Colon (tissue), 2 donors: Measurements from ENCODE around the gene PRKCD.
"Not testable (repeated sequence)": the region's sequence is repeated elsewhere in the genome, so short reads cannot be mapped to it uniquely, and the experiment has no call there.

ENCODE experiments used
- FAIRE-seq: peaks from 2 replicates; lab custom pipeline; 2012; peaks lifted over from hg19 to GRCh38; lab: Jason Lieb, UNC
- donor health status: control.
- donor health status: control.

PRKCD gene

DNA sequence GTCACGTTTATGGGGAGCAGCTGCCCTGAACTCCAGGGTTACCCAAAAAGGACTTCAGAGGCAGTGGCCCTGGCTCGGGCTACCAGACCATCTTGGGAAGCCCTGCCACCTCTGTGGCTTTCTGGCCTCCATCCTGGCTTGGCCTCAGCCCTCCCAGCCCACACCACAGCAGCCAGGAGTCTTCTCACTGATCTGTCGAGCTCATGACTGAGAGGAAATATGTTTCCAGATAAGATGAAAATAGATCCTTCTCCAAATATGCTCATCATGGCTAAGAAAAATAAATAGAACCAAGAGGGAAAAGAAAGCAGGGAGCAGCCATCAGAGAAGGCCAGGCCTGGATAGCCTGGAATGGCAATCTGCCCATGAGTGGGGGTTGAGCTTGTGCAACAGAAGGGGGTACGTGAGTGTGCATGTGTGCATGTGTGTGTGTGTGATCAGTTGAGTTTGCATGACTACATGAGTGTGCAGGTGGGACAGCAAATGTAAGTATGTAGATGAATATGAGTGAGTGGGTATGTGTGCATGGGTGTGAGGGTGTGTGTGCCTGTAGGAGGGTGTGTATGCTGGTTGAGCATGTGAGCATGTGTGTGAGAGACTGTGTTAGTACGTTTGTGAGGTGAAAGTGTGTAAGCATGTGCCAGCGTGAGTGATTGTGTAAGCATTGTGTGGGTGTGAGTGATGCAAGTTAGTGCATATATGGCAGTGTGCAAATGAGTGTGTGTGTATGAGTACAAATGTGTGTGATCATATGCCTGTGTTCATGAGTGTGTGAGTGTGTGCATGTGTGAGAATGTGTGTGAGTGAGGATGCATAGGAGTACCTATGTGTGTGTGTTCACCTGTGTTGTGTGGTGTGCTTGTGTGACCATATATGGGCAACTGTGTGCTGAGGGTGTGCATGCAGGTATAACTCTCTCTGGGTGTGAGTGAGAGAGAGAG lies 20.8 kb upstream of the PRKCD start:
- no peak for FAIRE-seq

DNA sequence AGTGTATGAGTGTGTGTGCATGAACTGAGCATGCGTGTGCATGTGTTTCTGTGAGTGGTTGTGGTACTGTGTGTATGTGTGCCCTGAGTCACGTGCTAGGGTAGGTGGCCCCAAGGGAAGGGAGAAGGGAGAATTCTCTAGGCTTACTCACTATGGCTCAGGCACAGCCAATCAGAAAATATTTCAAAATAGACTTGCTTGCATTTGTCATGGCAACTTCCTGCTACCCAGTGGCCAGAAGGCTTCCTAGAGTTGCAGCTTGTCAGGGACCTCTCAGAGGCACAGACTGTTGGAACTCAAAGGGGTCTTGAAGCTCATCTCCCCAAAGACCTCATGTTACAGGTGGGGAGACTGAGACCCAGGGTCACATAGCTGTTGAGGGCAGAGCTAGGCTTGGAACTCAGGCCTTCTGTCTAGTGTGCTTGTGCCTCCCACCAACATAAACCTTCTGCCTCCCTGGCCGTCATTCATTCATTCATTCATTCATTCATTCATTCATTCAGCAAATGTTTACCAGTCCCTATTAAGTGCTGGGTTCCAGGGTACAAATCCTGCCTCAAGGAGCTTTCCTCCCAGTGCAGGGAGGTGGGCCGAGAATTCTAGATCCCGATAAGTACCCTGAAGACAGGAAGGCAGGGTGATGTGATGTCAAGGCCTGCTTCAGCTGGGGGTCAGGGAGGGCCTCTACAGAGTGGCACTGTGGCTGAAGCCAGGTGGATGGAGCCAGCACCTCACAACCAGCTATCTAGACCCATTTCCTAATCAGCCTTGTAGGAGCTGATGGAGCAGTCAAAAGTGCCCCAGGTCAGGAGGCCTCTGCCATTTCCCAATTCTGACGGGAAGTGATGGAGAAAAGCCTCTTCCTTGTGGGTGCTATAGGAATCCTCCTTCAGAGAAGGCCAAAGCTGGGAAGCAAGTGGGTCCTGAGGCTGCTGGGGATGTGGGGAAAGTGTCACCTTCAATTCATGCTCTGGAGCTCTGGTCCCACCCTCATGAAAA lies 19.9 kb upstream of the PRKCD start:
- no peak for FAIRE-seq

DNA sequence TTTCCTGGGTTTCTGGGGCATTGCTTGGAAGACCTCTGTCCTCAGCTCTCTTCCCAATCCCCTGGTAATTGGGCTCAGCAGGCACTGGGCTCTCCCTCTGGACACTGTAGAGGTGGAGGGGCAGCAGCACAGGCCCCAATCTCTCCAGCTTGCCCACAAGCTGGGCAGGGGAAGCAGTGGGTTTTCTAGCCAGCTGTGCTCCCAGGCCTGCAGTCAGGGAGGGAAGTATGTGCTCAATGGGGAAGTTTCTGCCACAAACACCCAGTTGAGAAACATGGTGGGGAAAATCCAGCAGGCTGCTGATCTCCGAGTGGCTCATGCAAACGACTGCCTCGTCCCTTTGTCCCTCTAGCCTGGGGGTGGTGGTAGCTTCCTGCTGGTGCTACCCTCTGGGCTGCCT lies 18.0 kb upstream of the PRKCD start:
- no peak for FAIRE-seq

DNA sequence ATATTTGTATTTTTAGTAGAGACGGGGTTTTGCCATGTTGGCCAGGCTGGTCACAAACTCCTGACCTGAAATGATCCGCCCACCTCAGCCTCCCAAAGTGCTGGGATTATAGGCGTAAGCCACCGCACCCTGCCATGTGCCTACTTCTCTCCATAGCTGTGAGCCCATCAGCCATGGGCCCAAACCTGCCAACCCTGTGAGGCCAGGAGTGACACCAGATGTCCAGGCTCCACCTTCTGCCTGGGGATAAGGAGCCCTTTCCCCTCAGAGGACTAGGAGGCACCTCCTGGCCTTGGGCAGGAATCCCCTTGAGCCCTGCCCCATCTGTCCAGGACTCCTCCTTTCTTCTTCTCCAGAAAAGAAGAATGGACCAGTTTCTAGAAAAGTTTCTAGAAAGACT lies 16.6 kb upstream of the PRKCD start:
- no peak for FAIRE-seq

DNA sequence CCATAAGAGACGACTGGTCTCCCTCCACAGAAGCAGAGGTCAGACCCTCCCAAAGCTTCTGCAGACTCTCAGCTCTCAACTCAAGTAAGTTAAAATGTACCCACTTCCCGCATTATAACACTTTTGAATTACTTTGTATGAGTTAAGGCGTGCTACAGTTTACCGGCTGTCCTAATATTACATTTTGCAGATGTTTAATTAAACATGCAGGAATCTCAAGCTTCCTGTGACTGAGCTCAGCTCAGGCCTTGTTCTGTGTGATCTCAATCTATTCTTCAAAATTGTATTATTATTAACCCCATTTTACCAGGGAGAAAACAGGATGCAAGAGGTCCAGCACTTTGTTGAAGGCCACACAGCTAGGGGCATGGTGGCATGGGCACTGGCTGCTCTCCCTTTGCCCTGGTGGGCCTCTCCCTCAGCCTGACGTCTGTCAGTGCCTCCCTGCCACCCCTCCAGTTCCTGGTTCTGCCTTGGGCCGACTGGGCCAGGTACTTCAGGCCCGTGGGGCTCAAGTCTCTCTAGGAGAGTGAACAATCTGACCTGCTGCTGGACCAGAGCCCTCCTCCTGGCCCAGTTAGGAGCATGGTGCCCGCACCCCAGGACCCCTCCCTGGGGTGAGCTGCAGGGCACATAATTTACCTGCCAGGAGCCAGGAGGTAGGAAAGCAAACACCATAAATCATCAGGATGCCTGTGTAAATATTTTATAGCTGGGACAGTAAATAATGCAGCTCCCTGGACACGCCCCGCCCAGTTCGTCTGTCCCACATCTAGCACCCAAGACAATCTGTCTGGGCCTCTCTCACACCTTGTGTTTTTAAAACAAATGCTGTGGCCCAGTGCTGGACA lies 15.9 kb upstream of the PRKCD start:
- no peak for FAIRE-seq

DNA sequence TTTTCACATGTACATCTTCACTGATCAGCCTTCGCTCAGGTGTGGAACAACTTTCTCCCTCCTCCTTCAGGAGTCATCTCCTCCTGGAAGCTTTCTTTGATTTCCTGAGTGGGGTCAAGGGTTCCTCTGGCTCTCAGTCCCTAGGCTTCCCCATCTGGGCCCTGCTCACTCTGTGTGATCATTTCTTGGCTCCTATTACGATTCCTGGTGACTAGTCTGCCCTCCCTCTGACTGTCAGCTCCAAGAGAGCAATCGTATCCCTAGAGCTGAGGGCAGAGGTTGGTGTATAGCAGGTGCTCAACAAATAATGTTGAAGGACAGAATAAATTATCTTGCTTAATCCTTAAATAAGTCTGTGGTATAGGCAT lies 15.3 kb upstream of the PRKCD start:
- FAIRE-seq = no peak

DNA sequence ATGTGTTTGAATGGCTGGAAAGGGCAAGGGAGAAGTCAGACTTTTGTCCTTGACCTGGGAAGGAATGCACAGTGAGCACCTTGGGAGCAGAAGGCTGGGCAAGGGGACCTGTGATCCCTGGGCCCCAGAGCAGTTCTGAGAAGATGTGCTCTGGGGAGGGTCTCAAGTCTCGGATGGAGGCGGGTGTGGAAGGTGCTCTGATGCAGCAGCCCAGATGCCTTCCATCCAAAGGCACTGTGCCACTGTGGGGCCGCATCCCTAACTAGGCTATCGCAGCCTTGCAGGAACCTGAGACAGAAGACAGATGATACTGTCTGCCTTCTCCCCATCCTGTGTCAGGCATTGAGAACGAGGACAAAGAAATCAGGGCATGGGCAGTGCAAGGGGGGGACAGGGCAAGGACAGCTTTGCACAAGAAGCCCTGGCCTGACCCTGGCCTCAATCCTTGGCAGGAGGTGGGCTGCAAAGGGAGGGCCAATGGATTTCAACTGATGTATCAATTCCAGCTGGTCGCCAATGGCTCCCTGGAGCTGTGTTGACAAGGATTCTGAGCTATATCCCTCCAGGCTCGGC lies 14.6 kb upstream of the PRKCD start:
- no peak for FAIRE-seq

DNA sequence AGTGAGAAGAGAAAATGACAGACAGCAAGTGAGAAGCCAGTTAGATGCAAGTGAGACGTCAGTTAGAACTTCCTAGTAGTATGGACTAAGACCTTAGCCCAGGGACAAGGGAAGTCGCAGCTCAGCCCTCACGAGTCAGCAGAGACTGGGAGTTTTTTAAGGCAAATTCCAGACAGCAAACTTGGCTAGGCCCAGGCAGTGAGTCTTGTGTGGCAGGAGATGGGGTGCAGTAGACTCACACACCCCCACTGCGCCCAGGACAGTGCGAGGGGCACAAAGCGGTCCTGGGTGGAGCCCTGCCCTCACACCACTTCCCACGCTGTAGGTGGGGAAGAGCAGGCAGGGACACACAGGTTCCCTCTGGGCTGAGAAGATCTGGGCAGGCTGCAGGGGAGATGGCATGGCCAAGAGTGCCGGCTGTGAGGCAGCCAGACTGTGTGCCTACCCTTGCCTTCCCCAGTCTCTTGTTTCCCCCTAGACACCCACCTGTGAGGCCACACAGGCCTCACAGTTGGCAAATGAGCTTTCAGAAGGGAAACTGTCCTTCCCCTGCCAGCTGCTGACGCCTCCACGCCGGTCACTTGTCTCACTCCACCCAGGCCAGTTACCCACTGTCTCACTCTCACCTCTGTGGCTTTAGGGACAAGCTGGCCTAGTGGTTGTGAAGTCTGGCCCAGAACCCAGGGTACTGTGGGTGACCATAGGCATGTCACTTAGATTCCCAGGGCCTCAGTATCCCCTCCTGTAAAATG lies 13.7 kb upstream of the PRKCD start:
- FAIRE-seq = no peak

DNA sequence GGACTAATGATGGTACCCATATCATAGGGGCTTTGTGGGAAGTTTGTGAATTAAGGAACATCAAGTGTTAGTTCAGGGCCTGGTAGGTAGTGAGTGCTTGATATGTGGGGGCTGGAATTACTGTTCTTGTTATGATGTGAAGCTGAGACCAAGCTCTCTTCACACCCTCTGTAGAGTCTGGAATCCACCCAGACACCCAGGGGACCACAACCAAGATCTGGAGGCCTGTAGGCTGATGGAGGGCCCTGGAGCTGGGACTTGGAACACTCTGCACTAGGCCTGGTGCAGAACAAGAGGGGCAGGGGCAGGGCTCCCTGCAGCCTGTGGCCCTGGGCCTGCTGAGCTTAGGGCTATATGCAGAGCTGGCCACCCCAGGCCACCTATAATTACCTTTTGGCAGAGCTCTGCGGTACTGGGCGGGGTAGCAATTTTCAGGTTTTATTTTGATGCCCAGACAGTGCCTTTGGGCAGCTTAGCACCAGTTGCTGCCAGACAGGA lies 13.1 kb upstream of the PRKCD start:
- no peak for FAIRE-seq

DNA sequence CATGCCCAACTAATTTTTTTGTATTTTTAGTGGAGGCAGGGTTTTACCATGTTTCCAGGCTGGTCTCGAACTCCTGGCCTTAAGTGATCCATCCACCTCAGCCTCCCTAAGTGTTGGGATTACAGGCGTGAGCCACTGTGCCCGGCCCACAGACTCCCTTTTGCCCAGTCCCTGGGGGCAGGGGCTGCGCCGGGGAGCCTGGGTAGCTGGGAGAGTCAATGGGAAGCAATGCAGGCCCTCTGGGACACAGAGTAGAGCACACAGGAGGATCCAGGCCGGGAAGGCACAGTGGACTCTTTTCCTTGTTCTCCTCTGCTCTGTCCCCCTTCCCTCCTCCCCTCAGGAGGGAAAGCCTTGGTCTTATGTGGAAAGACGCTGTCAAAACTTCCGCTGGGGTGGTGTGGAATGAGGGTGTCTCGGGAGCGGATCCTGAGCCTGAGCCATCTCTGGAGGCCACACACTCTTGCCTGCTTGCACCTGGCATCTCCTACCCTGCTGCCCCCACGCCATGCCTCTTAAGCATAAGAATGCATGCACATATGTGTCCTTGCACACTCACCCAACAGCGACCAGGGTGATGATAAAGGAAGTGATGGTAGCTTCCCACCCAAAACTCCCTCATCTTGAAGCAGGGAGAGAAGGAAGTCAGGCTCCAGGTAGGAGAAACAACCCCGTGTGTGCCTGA lies 11.9 kb upstream of the PRKCD start:
- FAIRE-seq = no peak

DNA sequence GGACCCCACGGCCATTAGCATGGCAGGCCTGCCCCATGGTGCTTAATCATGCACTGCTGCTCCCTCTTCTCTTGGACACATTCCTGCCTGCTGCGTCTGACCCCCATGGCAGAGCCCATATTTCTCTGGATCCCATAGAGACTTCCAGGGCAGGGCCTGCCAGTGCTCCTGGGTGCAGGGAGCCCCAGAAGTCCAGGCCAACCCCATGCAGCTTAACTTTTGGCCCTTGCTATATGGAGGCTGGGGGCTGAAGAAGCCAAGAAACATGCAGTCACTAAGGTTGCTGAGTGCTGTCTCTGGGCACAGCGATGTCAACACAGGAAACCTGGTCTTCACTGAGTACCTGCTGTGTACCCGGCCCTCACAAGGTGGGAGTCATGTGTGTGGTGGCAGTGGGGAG lies 11.3 kb upstream of the PRKCD start:
- FAIRE-seq = no peak

DNA sequence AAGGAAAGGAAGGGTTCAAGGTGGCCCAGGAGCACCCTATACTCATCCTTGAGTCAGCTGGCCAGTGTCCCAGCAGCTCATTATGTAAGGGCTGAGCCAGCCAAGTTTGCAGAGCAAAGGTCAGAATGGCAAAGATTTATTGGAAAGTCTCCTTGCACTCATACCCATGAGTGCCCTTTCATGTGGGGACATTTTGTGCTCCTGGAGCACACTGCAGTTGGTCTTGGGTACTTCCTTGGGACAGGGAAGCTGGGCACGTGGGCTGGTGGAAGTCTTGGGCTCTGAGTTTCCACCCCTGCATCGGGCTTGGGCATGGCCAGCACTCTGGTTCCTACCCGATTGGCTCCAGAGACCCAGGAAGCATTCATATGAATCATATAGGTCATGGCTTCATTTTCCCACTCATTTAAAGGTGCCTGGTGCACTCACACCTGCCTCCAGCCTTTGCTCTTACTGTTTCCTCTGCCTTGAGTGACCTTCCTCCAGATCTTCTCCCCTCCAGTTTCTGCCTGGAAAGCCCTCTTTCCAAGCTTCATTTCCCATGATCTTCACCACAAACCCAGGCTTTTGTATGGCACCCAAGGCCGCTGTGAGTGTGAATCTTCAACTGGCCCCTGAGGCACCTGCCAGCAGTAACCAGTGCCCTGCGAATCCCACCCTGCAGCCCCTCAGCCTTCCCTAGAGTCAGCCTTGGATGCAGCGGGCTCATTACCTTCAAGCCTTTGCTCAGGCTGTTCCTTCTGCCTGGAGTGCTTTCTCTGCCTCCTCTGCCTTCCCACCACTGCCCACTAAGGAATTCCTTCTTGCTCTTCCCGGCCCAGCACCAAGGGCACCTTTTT lies 10.5 kb upstream of the PRKCD start:
- no peak for FAIRE-seq

DNA sequence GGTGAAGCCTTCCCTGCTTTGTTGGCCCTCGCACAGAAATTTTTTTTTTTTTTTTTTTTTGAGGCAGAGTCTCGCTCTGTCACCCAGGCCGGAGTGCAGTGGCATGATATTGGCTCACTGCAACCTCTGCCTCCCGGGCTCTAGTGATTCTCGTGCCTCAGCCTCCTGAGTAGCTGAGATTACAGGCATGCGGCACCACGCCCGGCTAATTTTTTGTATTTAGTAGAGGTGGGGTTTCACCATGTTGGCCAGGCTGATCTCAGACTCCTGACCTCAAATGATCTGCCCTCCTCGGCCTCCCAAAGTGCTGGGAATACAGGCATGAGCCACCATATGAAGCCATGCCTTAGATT lies 9.9 kb upstream of the PRKCD start:
- FAIRE-seq = not testable (repeated sequence)

DNA sequence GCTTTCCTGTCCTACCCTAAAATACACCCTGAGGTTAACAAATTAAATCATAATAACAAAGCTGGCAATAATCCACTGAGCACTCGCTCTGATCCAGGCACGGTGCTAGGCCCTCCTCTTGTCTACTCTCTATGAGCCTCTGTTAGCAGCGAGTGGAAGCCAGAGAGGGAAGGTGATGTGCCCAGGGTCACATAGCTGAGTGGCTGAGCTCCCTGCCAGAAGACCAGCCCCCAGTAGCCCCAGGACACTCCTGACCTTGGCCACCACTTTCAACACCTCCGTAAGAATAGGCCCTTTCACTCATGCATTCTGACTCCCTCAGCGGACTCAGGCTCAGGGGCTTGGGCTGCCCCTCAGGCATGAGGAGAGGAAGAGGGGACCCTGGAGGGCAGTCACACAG lies 9.5 kb upstream of the PRKCD start:
- FAIRE-seq = no peak

DNA sequence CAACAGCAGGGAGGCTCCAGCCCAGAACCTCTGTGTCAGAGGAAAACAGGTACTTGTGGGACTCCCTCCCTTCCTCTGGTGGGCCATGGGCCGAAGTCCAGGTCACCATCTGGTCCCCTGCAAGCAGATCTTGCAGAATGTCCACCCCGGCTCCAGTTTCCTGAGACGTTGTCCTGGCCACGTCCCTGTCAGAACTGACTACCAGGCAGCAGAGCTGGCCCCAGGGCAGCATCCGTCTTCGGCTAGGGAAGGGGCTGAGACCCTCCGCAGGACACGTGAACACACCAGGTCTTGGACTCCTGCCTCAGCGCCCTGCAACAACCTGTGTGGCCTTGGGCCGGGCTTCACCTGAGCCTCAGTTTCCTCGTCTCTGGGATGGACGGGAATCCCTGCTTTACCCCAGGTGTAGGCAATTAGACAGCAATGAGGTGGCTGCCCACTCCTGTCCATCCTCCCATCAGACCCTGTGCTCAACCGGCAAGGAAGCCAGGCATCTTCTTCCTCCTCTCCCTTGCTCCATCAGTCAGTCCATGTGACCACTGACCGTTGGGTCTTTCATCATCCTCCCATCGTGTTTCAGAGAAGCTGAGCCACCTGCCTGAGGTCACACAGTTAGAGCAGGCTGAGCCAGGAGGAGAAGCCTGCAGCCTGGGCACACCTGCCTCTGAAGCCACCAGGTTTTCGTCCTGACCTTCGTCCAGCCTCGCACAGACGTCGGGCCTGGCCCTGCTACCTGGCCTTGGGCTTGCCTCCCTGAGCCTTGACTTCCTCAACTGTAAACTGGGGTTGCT lies 8.9 kb upstream of the PRKCD start:
- no peak for FAIRE-seq

DNA sequence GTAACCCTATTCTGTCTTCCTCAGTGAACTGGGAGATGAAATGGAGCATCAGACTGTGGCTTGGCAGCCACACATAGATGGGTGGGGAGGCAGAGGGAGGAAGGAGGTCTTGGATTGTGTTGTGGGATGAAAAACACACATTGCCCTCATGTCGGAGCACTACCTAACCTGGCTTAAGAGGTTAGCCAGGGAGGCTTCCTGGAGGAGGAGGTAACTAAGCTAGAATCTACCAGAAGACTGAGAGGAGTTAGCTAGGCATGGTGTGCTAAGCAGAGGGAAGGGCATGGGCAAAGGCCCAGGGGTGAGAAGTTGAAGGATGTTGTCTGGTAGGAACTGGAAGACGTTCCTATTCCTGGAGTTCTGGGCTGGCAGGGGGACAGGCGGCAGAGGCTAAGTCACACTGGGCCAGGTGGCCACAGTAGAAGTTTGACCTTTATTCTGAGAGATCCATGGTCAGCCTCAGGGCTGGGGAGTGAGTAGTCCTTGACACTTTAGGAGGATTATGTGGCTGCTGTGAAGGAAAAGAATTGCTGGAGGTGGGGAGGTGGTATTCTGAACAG lies 7.7 kb upstream of the PRKCD start:
- FAIRE-seq = no peak

DNA sequence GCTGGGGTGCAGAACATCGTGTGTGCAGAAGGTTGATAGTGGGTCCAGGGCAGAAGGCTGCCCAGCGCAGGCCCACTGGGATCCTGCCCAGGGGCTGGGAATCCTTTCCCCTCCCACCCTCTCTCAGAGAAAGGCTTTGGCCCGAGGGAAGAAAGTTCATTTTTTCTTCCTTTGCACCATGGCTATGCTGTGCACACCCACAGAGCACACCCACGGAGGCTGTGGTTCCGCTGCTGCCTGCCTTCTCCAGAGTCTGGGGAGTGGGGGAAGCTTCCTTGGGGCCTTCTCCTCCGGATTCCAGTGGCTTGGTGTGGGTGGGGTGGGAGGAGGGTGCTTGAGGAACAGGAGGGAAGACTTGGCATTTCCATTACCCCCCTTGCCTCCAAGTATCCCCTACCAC lies 7.0 kb upstream of the PRKCD start:
- no peak for FAIRE-seq

DNA sequence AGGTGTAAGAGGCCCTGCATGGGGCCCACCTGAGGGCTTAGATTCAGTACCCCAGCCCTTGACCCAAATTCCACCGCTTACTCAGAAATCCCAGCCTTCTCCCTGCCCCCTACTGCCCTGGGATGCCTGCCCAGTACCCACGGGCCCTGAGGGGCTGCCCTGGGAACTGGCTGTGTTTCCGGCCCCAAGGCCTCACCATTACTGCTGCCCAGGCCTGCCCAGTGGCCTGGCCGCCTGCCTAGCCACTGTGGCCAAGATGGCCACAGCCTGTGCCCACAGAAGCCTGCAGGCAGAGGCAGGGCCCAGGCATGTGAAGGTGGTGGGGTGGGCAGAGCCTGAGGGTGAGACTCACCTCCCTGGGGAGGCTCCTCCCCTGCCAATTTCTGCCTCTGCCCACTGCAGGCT lies 6.1 kb upstream of the PRKCD start:
- FAIRE-seq = no peak
